ENCODE measurements around the gene TACC2.

DNA sequence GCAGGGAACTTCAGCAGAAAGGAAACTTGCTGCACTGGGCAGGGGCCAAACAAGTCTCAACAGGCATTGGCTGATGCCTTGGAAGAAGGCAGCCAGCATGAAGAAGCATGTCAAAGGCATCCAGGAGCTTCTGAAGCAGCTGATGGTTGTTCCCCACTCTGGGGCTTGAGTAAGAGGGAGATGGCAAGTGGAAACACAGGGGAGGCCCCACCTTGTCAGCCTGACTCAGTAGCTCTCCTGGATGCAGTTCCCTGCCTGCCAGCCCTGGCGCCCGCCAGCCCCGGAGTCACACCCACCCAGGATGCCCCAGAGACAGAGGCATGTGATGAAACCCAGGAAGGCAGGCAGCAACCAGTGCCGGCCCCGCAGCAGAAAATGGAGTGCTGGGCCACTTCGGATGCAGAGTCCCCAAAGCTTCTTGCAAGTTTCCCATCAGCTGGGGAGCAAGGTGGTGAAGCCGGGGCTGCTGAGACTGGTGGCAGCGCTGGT is 96.5 kb downstream of the TACC2 start:
- TF ChIP-seq, protein P1, sequence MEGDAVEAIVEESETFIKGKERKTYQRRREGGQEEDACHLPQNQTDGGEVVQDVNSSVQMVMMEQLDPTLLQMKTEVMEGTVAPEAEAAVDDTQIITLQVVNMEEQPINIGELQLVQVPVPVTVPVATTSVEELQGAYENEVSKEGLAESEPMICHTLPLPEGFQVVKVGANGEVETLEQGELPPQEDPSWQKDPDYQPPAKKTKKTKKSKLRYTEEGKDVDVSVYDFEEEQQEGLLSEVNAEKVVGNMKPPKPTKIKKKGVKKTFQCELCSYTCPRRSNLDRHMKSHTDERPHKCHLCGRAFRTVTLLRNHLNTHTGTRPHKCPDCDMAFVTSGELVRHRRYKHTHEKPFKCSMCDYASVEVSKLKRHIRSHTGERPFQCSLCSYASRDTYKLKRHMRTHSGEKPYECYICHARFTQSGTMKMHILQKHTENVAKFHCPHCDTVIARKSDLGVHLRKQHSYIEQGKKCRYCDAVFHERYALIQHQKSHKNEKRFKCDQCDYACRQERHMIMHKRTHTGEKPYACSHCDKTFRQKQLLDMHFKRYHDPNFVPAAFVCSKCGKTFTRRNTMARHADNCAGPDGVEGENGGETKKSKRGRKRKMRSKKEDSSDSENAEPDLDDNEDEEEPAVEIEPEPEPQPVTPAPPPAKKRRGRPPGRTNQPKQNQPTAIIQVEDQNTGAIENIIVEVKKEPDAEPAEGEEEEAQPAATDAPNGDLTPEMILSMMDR (IDR thresholded peaks at IDR 0.05): no peak
- no peak for TF ChIP-seq EZH2 (IDR thresholded peaks at IDR 0.05)
